ENCODE data around the gene TMED10.

- TF ChIP-seq POLR2A (IDR thresholded peaks at IDR 0.05) (no peak), CTCF (IDR thresholded peaks at IDR 0.05 in 8 of 11, conservative IDR thresholded peaks at IDR 0.05 in 3 of 11) (no peak)
Observed at GRCh38 chr14:75217508-75218206, 41.2 kb upstream of the TMED10 start.

Data from spleen (tissue), 7 donors.